ENCODE results near the gene RDX. TPM values are rescaled to one million over a fixed set of nuclear protein-coding genes. Genes with fewer than 3 reads are reported as not detected.

RDX gene
- total and polyA plus RNA-seq, 2 of the 13 experiments (the other 11 are each of a cell fraction or from before 2014, with no cell fraction given) = 20.7 to 63.1 TPM

- FAIRE-seq (no peak), DNase-seq (ENCODE audit: low spot score) (no peak), ATAC-seq (no peak)
- intact Hi-C loops (cut with micrococcal nuclease; ENCODE audit: unreplicated experiment) (no loop called here), in situ Hi-C loops (cut with HindIII; ENCODE audit: extremely low pct_ligation_motif_present, low pct_unique_long_range_greater_than_20kb) (no loop called here)
- CTCF ChIA-PET (ENCODE audit: low intra/inter-chr PET ratio, low total read pairs) = no interaction called here
- Histone ChIP-seq H3K27ac (ENCODE audit: extremely low read length, insufficient read depth, low read length) (no peak overlapping the region), H4K20me1 (ENCODE audit: insufficient read depth, low read length) (no peaks in the 10 kb centered on the region), H3K27me3 (ENCODE audit: control insufficient read depth in 1 of 2, insufficient read depth in 2 of 2, low read length in 2 of 2) (peaks cover 0 to 5% of the 10 kb centered on the region in 2 experiments; a peak in 2 of 5 replicates), H3K79me2 (ENCODE audit: insufficient read depth, low read length) (no peaks in the 10 kb centered on the region), H3K4me2 (ENCODE audit: low read depth, low read length) (no peak overlapping the region), H3K9ac (ENCODE audit: insufficient read depth, low read depth, low read length) (no peak overlapping the region), H2AFZ (ENCODE audit: low read length) (no peak overlapping the region), H3K9me3 (ENCODE audit: low read length) (no peaks in the 10 kb centered on the region), H3K4me3 (replicated peaks in 1 of 3; ENCODE audit: insufficient read depth in 1 of 3, low read depth in 2 of 3, low read length in 3 of 3) (no peak overlapping the region), H3K4me1 (ENCODE audit: insufficient read depth, low read length) (peaks cover 18% of the 10 kb centered on the region; the same call in 1 of the 2 replicates), H3K36me3 (replicated peaks in 1 of 2; ENCODE audit: control insufficient read depth in 1 of 2, insufficient read depth in 2 of 2, low read length in 2 of 2) (no peaks in the 10 kb centered on the region)
- 46% methylated on average over 6 of the region's 7 CpGs for WGBS (ENCODE audit: low lambda C conversion rate)
- no TSS peak for BruUV-seq (replicated peaks)
- POLR2A ChIA-PET = no interaction called here
- no peak for TF ChIP-seq STAT6 (CRISPR knock-in tag; IDR thresholded peaks at IDR 0.05; ENCODE audit: borderline replicate concordance)
- no peak for TF ChIP-seq ZNF724P (CRISPR knock-in tag; IDR thresholded peaks at IDR 0.05; ENCODE audit: borderline replicate concordance)
- TF ChIP-seq SYNCRIP (IDR thresholded peaks at IDR 0.05; ENCODE audit: insufficient read depth, low read depth, low read length) = no peak
- TF ChIP-seq REPIN1 (CRISPR knock-in tag; IDR thresholded peaks at IDR 0.05; ENCODE audit: borderline replicate concordance, low read depth) = no peak
- TF ChIP-seq ZBTB25 (CRISPR knock-in tag; IDR thresholded peaks at IDR 0.05) = no peak
- no peak for TF ChIP-seq DZIP1 (CRISPR knock-in tag; IDR thresholded peaks at IDR 0.05)
- TF ChIP-seq YEATS4 (CRISPR knock-in tag; IDR thresholded peaks at IDR 0.05; ENCODE audit: borderline replicate concordance) = no peak
- no peak for TF ChIP-seq MED8 (CRISPR knock-in tag; IDR thresholded peaks at IDR 0.05; ENCODE audit: insufficient replicate concordance)
- TF ChIP-seq ZNF10 (CRISPR knock-in tag; IDR thresholded peaks at IDR 0.05; ENCODE audit: borderline replicate concordance, low read depth) = no peak
- TF ChIP-seq RERE (CRISPR knock-in tag; IDR thresholded peaks at IDR 0.05; ENCODE audit: low read depth) = no peak
These were observed 119.3 kb downstream of the RDX start for GRCh38 chr11:110177086-110177456.

Data from HepG2 (cell line).